OCI-LY3 (cell line): ENCODE results near the gene ARHGAP40.

ENCODE experiments used
- CTCF ChIP-seq: fragments of 200-600, 300-600 bp; sonication (generic); IDR thresholded peaks from 2 replicates; pipeline ENCODE4 v1.5.1; 2014; ENCODE audit warnings: antibody characterized with exemption, low read length, low read depth
- EZH2phosphoT487 ChIP-seq: fragments of 200-600 bp; shearing (Covaris generic); IDR thresholded peaks from 2 replicates; pipeline ENCODE4 v1.6.1; 2018; ENCODE audit warnings: antibody characterized with exemption, mixed run types, low read depth

GRCh38 chr20:38608188-38608587 is 6.6 kb downstream of the ARHGAP40 start:
- TF ChIP-seq CTCF (no peak), EZH2phosphoT487 (no peak)
